ENCODE results near the gene SMIM32. TPM values are rescaled to one million over a fixed set of nuclear protein-coding genes. Genes with fewer than 3 reads are reported as not detected.

The SMIM32 gene
- total and polyA plus RNA-seq, 2 donors (not counting 3 experiments of a cell fraction or from before 2014, with no cell fraction given) = not detected

GRCh38 chr5:136216230-136216629, 23.3 kb upstream of the SMIM32 start:
- CTCF ChIA-PET = no interaction called here

More at GRCh38 chr5:136216230-136216629, 23.3 kb upstream of the SMIM32 start:
- peaks cover 0 to 2% of the 10 kb centered on the region in 2 experiments for H3K27me3 ChIP-seq (ENCODE audit: control insufficient read depth in 2 of 2, insufficient read depth in 2 of 2, low read length in 2 of 2)
- H3K9me1 ChIP-seq (replicated peaks; ENCODE audit: control insufficient read depth, extremely low read depth, insufficient read depth, low read length) = no peaks in the 10 kb centered on the region
- TF ChIP-seq MAX (IDR thresholded peaks at IDR 0.05; ENCODE audit: insufficient read depth, insufficient read length) (no peak), POLR2A (IDR thresholded peaks at IDR 0.05; ENCODE audit: low read depth, low read length) (no peak), POLR2AphosphoS5 (IDR thresholded peaks at IDR 0.05; ENCODE audit: insufficient read depth, low read depth, low read length) (no peak), GATA2 (IDR thresholded peaks at IDR 0.05; ENCODE audit: insufficient read depth, insufficient read length, low read depth, low read length) (no peak), JUN (IDR thresholded peaks at IDR 0.05; ENCODE audit: borderline replicate concordance, insufficient read depth, insufficient read length, low read depth) (no peak), EZH2 (IDR thresholded peaks at IDR 0.05; ENCODE audit: borderline replicate concordance, low read depth, low read length, severe bottlenecking) (no peak), MYC (IDR thresholded peaks at IDR 0.05; ENCODE audit: low read depth, low read length) (no peak)
- TF ChIP-seq, protein P1, sequence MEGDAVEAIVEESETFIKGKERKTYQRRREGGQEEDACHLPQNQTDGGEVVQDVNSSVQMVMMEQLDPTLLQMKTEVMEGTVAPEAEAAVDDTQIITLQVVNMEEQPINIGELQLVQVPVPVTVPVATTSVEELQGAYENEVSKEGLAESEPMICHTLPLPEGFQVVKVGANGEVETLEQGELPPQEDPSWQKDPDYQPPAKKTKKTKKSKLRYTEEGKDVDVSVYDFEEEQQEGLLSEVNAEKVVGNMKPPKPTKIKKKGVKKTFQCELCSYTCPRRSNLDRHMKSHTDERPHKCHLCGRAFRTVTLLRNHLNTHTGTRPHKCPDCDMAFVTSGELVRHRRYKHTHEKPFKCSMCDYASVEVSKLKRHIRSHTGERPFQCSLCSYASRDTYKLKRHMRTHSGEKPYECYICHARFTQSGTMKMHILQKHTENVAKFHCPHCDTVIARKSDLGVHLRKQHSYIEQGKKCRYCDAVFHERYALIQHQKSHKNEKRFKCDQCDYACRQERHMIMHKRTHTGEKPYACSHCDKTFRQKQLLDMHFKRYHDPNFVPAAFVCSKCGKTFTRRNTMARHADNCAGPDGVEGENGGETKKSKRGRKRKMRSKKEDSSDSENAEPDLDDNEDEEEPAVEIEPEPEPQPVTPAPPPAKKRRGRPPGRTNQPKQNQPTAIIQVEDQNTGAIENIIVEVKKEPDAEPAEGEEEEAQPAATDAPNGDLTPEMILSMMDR (IDR thresholded peaks at IDR 0.05; ENCODE audit: extremely low read depth in 1 of 2, insufficient read depth in 1 of 2, low read depth in 1 of 2, low read length in 2 of 2) = no peak
- no peaks in the 10 kb centered on the region for H3K9me3 ChIP-seq (replicated peaks; ENCODE audit: control insufficient read depth, insufficient read depth, low read length)
- H2AFZ ChIP-seq (ENCODE audit: low read depth, low read length) = no peak overlapping the region
- BruUV-seq (replicated peaks) = no TSS peak
- dilution Hi-C loops (cut with MboI; ENCODE audit: extremely low pct_ligation_motif_present, low sequenced_read_pairs) (no loop called here), intact Hi-C loops (cut with micrococcal nuclease) (no loop called here)
- H3K27ac ChIP-seq (ENCODE audit: insufficient read depth, low read depth, low read length) = no peak overlapping the region
- H3K9ac ChIP-seq (replicated peaks; ENCODE audit: extremely low read depth, insufficient read depth, low read length) = no peak overlapping the region
- no peaks in the 10 kb centered on the region for H3K4me1 ChIP-seq (ENCODE audit: control insufficient read depth, extremely low read depth, insufficient read depth, low read length)
- H3K4me2 ChIP-seq (ENCODE audit: insufficient read depth, low read length) = no peak overlapping the region
- FAIRE-seq (no peak), DNase-seq (ENCODE audit: low read depth, low spot score) (no peak)
- H4K20me1 ChIP-seq (replicated peaks; ENCODE audit: control insufficient read depth, extremely low read depth, insufficient read depth, low read length) = no peaks in the 10 kb centered on the region
- no peaks in the 10 kb centered on the region for H3K36me3 ChIP-seq (ENCODE audit: control insufficient read depth in 2 of 2, extremely low read depth in 1 of 2, insufficient read depth in 2 of 2, low read length in 2 of 2)
- POLR2A ChIA-PET = no interaction called here
- no peak overlapping the region for H3K4me3 ChIP-seq (replicated peaks in 1 of 3; ENCODE audit: insufficient read depth in 1 of 3, low read depth in 1 of 3, low read length in 3 of 3)
- no peaks in the 10 kb centered on the region for H3K79me2 ChIP-seq (ENCODE audit: control insufficient read depth, insufficient read depth, low read length)

Measured in endothelial cell of umbilical vein (primary cell).